ENCODE measurements around the gene BLM. TPM values are rescaled to one million over a fixed set of nuclear protein-coding genes. Genes with fewer than 3 reads are reported as not detected.

BLM gene
- total and polyA plus RNA-seq, 2 of the 8 experiments (the other 6 are each of a cell fraction or from before 2014, with no cell fraction given): 15.2 to 46.7 TPM

DNA sequence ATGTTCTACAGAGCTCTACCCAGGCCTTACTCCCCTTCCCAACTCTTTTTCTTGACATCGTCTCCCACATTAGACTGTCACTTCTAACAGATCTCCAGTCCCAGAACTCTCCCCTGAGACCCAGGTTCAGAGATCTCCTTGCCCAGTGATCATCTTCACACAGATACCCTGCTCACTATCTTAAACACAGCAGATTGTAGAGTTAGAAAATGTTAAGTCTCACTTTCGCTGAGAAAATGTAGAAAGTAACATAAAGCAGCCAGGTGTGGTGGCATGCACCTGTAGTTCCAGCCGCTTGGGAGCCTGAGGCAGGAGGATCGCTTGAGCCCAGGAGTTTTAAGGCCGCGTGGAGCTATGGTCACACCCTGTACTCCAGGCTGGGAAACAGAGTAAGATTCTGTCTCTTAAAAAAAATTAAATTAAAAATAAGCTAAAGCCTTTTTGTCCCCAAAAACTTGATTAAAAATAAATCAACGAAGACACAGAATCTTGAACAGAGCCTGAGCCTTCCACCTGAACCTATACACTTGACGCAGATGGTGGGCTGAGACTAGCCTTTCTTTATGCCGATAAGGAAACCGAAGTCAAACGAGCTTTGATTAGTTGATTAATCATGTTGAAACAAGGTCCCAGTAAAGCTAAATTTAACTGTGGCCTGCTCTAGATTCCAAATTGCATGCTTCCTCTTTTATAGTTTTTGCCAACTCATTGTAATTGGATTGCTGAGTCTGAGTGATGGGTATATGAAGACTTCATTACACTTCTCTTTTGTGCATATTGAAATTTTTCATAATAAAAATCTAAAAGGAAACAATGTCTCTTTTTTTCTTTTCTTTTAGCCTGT is 31.3 kb upstream of the BLM start:
- Histone ChIP-seq H3K36me3 (ENCODE audit: control insufficient read depth in 2 of 4, insufficient read depth in 4 of 4, low read length in 3 of 4) (no peaks in the 10 kb centered on the region), H4K8ac (ENCODE audit: extremely low read depth, insufficient read depth, low read length) (no peak overlapping the region), H3K9ac (replicated peaks in 1 of 4; ENCODE audit: extremely low read depth in 1 of 4, low read depth in 3 of 4, low read length in 3 of 4) (no peak overlapping the region), H2AFZ (ENCODE audit: low read length) (no peak overlapping the region), H3K23me2 (ENCODE audit: low read depth, low read length) (no peaks in the 10 kb centered on the region), H3K18ac (ENCODE audit: extremely low read depth, low read length) (no peak overlapping the region), H2BK15ac (ENCODE audit: low read length) (no peak overlapping the region), H3K23ac (ENCODE audit: insufficient read length) (no peak overlapping the region), H2BK20ac (ENCODE audit: low read length) (no peak overlapping the region), H3K4ac (replicated peaks; ENCODE audit: insufficient read length, low read depth, low read length) (no peak overlapping the region), H3K4me3 (ENCODE audit: extremely low read depth in 1 of 4, insufficient read depth in 2 of 4, low read depth in 3 of 4, low read length in 4 of 4) (no peak overlapping the region), H4K5ac (ENCODE audit: insufficient read length, low read depth, low read length) (no peak overlapping the region), H2BK5ac (ENCODE audit: low read depth, low read length) (no peak overlapping the region), H3K4me2 (ENCODE audit: insufficient read depth in 1 of 2, low read depth in 2 of 2, low read length in 2 of 2) (no peak overlapping the region), H3K4me1 (replicated peaks in 1 of 4; ENCODE audit: control insufficient read depth in 3 of 4, insufficient read depth in 4 of 4, low read length in 3 of 4) (peaks cover 0 to 2% (median 0%) of the 10 kb centered on the region in 4 experiments; a peak in 1 of 7 replicates), H3K14ac (ENCODE audit: insufficient read length) (no peak overlapping the region), H3K79me2 (ENCODE audit: control insufficient read depth in 1 of 2, insufficient read depth in 2 of 2, low read length in 2 of 2) (no peaks in the 10 kb centered on the region), H4K91ac (replicated peaks; ENCODE audit: insufficient read length, low read length) (no peak overlapping the region), H3K56ac (replicated peaks; ENCODE audit: insufficient read length, low read depth, low read length) (no peak overlapping the region), H3K9me3 (ENCODE audit: insufficient read depth in 2 of 2, low read depth in 1 of 2, low read length in 1 of 2) (0 out of 4 replicates have a peak, but pooled peaks cover 0 to 2% of the 10 kb centered on the region in 2 experiments), H3K79me1 (ENCODE audit: low read depth, low read length) (no peaks in the 10 kb centered on the region), H4K20me1 (replicated peaks in 1 of 2; ENCODE audit: control insufficient read depth in 1 of 2, insufficient read depth in 2 of 2, low read length in 2 of 2) (no peaks in the 10 kb centered on the region), H3K27ac (ENCODE audit: low read depth, low read length) (no peak overlapping the region), H2BK12ac (ENCODE audit: low read depth, low read length) (no peak overlapping the region), H2BK120ac (replicated peaks; ENCODE audit: low read depth, low read length) (no peak overlapping the region), H3K27me3 (replicated peaks in 1 of 4; ENCODE audit: control insufficient read depth in 3 of 4, extremely low read depth in 1 of 4, insufficient read depth in 3 of 4, low read length in 3 of 4) (no peaks in the 10 kb centered on the region), H2AK5ac (ENCODE audit: low read depth, low read length) (no peak overlapping the region)
- DNase-seq (ENCODE audit: low read depth in 1 of 2, low spot score in 2 of 2) (no peak), FAIRE-seq (no peak)
- ChIA-PET POLR2A (ENCODE audit: partially characterized antibody) (no interaction called here), CTCF (ENCODE audit: partially characterized antibody) (interaction anchor here (0.7 kb wide), 2 partner anchors 22 to 40 kb away, joined by 3 read pairs; no protein-coding TSS in a partner anchor)
- 92% methylated on average over 11 of the region's 11 CpGs; no CpG with 5 or more reads in 1 of the 2 experiments for whole genome bisulfite sequencing, 2 experiments (ENCODE audit: extremely low coverage in 1 of 2, insufficient coverage in 1 of 2, insufficient read length in 1 of 2, insufficient replicate concordance in 2 of 2, low coverage in 1 of 2, low lambda C conversion rate in 2 of 2, missing lambda C conversion rate in 1 of 2)
- no peak for TF ChIP-seq SP4 (IDR thresholded peaks at IDR 0.05; ENCODE audit: low read length)
- TF ChIP-seq POLR2AphosphoS5 (IDR thresholded peaks at IDR 0.05; ENCODE audit: low read depth, low read length): no peak
- TF ChIP-seq RNF2 (IDR thresholded peaks at IDR 0.05; ENCODE audit: borderline replicate concordance, low read depth, low read length, missing control alignments, poor library complexity, severe bottlenecking): no peak
- TF ChIP-seq SP1 (IDR thresholded peaks at IDR 0.05; ENCODE audit: low read depth, low read length): no peak
- TF ChIP-seq CTBP2 (IDR thresholded peaks at IDR 0.05; ENCODE audit: borderline replicate concordance, insufficient read depth, insufficient read length, low read length): no peak
- TF ChIP-seq TBP (IDR thresholded peaks at IDR 0.05; ENCODE audit: low read depth, low read length): no peak
- no peak for TF ChIP-seq KDM5A (IDR thresholded peaks at IDR 0.05; ENCODE audit: low read length)
- TF ChIP-seq CEBPB (IDR thresholded peaks at IDR 0.05; ENCODE audit: low read depth, low read length): no peak
- TF ChIP-seq SUZ12 (IDR thresholded peaks at IDR 0.05; ENCODE audit: low read length): no peak
- TF ChIP-seq EGR1 (IDR thresholded peaks at IDR 0.05; ENCODE audit: borderline replicate concordance, low read depth, low read length): no peak
- no peak for TF ChIP-seq TAF7 (optimal IDR thresholded peaks at IDR 0.05; ENCODE audit: borderline replicate concordance, low read depth, low read length)
- TF ChIP-seq, protein P1, sequence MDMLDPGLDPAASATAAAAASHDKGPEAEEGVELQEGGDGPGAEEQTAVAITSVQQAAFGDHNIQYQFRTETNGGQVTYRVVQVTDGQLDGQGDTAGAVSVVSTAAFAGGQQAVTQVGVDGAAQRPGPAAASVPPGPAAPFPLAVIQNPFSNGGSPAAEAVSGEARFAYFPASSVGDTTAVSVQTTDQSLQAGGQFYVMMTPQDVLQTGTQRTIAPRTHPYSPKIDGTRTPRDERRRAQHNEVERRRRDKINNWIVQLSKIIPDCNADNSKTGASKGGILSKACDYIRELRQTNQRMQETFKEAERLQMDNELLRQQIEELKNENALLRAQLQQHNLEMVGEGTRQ (IDR thresholded peaks at IDR 0.05; ENCODE audit: low read length): no peak

Measured in H1 (cell line).